HG03469 (cell line): ENCODE measurements around the gene PSMD8.

Experiments
- ATAC-seq: cut with Tn5 transposase; IDR thresholded peaks from one replicate; pipeline ENCODE4 v1.9.1; 2021; ENCODE audit warnings: mild to moderate bottlenecking, moderate library complexity, moderate number of reproducible peaks; ENCODE audit not compliant: unreplicated experiment

The PSMD8 gene

GRCh38 chr19:38386971-38387549, 12.7 kb downstream of the PSMD8 start:
- no peak for ATAC-seq

- ATAC-seq = no peak
Observed at GRCh38 chr19:38387550-38388348, 13.4 kb downstream of the PSMD8 start, which contains the start of gene GGN. TSS of gene GGN (minus strand) at chr19:38388034. CDS start at chr19:38387261, 773 bp downstream.

DNA sequence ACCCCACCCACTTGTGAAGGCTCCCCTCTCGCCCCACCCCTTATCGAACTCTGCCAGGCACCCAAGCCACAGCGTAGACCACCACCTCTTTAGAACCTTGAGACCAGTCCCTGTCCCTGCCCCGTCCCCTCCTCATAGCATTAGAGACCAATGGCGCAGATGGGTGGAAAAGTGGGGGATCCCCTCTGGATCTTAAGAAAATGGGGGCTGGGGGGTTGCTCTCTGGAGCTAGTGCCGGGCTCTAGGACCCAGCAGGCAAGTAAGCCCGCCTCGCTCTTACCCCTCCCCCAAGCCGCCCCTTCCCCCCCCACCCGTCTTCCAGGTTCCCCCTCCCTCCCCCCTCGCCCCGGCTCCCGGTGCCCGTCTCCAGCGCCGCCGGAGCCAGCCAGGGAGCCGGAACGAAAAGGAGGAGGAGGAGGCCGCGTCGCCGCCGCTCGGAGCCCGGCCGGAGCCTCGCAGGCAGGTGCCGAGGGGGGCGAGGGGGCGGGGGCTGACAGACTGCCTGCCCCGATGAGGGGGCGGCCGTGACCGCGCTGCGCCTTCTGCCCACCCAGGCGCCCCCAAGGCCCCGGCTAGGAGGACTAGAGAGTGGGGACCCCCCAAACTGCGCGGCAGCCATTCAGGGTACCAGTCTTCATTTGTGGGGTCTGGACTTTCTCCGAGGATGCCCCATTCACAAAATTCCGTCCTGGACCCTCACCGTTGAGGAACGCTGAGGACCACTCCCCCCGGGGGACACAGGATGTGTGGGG, 14.2 kb downstream of the PSMD8 start, which contains the start of gene SPRED3:
Gene SPRED3, plus strand, starts transcription at position 349 of the 752 bp plus-strand sequence. CDS start 1,606 bp downstream, outside the sequence.
- ATAC-seq = no peak

DNA sequence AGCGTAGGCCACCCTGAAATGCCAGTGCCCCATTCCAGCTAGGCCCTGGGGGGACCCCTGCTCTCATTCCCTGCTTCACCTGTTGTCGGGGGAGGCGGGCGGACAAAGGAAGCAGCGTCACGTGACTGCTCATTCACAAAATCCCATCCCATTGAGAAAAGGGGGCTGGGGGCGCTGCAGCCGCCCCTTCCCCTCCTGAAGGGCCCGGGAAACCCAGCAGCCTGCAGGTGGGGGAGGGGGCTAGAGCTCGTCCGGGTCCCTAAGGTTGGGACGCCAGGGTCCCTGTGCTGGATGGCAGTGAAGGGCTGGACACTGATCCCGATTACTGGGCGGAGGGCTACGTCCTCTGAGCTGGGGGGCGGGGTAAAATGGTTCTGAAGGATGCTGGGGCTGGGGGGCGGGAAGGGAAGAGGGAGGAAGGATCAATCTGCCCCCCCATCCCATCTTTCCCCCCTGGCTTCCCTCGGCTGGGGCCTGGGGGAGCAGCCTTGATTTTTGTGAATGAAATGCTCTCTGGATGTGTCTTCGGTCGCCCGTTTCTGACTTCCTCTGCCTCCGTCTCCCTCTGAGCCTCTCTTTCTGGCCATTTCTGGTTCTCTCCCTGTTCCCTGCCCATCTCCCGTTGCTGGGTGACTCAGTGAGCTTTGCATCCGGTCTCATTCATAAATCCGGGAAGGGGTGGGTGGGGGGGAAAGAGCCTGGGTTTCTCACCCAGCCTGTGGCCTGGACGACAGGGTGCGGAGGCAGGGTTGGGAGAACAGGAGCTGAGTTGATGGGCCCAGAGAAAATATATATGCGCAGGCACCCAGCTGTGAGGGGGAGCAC, 14.9 kb downstream of the PSMD8 start:
- ATAC-seq = no peak

- ATAC-seq = no peak
Observed at GRCh38 chr19:38389957-38390924, 15.9 kb downstream of the PSMD8 start.

DNA sequence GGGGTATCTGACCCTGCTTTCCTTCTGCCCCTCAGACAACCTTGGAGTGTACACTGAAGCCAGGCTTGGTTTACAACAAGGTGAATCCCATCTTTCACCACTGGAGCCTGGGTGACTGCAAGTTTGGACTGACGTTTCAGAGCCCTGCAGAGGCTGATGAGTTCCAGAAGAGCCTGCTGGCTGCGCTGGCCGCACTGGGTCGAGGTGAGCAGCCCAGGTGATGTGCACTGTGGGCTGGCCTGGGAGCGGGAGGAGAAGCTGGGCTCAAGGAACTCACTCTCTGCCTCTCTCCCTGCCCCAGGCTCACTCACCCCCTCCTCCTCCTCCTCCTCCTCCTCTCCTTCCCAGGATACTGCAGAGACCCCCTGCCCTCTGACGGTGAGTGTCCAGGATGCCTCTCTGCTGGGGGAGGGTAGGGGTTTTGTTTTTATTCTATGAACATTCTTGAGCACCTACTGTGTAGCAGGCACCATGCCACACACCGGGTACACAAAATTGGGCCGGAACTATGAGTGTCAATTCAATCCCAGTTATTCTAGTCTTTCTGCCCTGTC, 17.6 kb downstream of the PSMD8 start:
- ATAC-seq = no peak

- ATAC-seq = no peak
Observed at GRCh38 chr19:38392707-38393308, 18.4 kb downstream of the PSMD8 start.

- no peak for ATAC-seq
Observed at GRCh38 chr19:38394488-38394887, 20.1 kb downstream of the PSMD8 start.

DNA sequence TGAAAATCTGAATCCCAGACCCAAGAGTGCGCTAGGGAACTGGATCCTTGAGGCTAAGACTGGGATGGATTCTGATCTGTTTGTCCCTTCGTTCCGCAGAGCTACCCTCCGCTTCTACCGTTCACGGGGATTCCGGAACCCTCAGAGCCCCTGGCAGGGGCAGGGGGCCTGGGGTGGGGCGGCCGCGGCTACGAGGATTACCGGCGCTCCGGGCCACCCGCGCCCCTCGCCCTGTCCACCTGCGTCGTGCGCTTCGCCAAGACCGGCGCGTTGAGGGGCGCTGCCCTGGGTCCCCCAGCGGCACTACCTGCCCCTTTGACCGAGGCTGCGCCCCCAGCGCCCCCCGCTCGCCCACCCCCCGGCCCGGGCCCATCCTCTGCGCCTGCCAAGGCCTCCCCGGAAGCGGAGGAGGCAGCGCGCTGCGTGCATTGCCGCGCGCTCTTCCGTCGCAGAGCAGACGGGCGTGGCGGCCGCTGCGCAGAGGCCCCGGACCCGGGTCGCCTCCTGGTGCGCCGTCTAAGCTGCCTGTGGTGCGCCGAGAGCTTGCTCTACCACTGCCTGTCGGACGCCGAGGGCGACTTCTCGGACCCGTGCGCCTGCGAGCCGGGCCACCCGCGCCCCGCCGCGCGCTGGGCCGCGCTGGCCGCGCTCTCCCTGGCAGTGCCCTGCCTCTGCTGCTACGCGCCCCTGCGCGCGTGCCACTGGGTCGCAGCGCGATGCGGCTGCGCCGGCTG, 21.2 kb downstream of the PSMD8 start:
- no peak for ATAC-seq

DNA sequence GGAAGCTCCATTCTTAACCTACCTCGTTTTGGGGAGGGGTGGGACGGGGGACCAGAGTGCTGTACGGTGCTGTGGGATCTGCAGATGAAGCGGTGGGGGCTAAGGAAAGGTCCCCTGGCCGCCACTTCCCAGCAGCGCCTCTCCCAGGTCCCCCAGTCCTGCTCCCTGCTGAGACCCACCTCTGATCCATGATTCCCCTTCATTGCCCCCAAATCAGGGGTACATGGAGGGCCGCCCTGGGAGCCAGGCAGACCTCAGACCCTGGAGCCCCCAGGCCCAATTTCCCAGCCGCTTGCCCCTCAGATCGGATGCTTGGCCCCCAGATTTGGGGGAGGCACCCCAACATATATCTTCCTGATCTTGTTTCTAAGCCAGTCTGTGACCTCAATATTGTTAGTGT, 24.7 kb downstream of the PSMD8 start:
- ATAC-seq = no peak

DNA sequence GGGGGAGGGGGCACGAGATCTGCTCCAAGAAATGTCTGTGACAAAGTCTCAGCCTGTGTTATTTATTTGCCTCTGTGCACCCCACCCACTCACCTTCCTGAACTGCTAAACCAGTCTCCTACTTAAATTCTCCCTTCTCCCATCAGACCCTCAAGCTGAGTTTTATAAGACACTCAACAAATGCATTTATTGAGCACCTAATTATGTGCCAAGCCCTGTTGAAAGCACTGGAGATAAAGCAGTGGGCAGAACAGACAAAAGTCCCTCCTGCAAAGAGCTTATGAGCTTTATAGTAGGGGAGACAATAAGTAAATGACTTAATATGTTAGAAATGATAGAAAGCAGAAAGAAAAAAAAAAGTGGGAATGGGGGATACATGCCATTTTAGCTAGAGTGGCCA, 25.2 kb downstream of the PSMD8 start:
- ATAC-seq = no peak

DNA sequence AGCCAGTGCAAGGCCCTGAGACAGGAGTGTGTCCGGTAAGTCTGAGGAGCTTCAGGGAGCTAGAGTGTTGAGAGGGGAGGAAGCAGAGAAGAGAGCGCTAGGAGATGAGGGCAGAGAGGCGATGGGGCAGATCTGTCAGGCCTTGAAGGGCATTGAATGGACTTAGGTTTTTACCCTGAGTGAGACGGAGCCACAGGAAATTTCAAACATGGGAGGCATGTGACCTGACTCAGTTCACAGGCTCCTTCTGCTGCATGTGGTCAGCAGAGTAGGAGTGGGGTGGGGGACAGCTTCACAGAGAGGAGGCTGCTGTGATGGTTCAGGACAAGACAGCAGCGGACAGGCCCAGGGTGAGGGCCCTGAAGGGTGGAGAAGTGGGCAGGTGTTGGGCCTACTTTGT, 26.0 kb downstream of the PSMD8 start:
- ATAC-seq = no peak

DNA sequence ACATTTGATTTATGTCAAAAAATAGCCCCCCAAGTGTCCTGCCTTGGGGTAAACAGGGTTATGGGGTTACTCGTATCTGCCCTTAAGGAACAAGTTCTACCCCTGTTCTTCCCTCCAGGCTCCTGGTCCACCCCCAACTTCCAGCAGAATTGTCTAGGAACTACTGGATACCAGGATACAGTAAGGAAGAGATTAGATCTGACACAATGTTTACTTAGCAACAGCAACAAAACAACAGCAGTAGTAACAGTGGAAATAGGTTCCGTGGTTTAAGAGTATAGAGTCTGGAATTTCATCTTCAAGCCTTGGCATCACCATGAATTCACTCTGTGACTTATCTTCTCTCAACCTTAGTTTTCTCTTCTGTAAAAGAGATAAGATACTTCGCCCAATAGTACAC, 26.8 kb downstream of the PSMD8 start:
- no peak for ATAC-seq

DNA sequence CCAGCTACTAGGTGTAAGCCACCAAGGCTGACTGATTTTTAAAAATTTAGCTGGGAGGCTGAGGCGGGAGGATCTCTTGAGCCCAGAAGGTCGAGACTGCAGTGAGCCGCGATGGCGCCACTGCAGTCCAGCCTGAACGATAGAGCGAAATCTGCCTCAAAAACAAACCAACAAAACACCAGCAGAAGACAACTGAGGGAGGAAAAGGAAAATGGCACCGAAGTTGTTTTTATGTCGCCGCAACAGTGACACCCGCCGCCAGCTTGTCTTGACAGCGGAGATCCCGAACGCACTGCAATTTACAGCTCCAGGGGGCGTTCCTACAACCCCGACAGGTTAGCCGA, 28.2 kb downstream of the PSMD8 start:
- ATAC-seq = no peak

- ATAC-seq = peak; percentile 80
Observed at GRCh38 chr19:38402967-38403674, 28.8 kb downstream of the PSMD8 start, which contains the start of gene FAM98C. TSS of gene FAM98C (plus strand) at chr19:38403093. CDS start at chr19:38403154, 61 bp downstream.

- ATAC-seq = no peak
Observed at GRCh38 chr19:38404858-38405257, 30.5 kb downstream of the PSMD8 start.

DNA sequence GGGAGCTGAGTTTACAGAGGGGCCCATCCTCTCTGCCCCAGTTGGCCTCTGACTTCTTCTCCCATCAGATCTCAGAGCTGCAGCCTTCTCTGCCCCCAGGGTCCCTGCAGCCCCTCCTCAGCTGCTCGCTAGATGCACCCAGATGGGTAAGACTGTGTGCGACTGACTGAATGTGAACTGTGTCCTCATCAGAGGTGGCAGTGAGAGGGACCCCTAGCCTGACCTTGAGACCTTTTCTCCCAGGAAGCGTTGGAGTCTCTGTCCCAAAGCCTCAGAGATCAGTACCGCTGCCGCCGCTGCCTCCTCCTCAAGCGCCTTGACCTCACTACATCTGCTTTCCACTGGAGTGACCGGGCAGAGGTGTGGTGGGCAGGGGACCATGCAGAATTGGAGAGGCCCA, 30.9 kb downstream of the PSMD8 start:
- no peak for ATAC-seq
